Measurements from ENCODE around the gene MAST4. TPM values are rescaled to one million over a fixed set of nuclear protein-coding genes. Genes with fewer than 3 reads are reported as not detected.
A peak's percentile ranks its signal among the peaks of the same experiment; 100 is the strongest.

Gene MAST4
- polyA plus RNA-seq, 2 of the 4 experiments (the other 2 are of a cell fraction) = 1.2 to 5.8 TPM

DNA sequence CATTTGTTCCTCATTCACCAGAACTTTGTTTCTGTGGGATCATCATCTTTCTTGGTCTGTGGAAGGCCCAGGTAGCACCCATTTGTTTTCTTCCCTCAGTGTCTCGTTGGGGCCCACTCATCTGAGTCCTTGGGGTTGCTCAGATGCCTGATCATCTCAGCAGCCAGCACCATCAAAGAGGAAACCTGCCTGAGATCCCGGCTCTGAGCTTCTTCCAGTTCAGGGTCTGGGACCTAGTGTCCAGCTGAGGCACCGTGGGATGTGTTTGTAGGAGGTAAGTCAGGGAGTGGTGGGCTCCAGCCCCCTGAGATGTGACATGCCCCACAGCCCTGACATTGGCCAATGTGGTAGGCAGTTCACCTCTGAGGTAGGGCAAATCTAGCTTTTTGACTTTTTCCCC, 609.8 kb downstream of the MAST4 start:
- Histone ChIP-seq H3K4me2 (peak overlapping the region; percentile 38), H3K27ac (peak overlapping the region; percentile 56 to 72), H3K9me3 (peaks cover 3% of the 10 kb centered on the region; the same call in 1 of the 3 replicates), H3K4me3 (no peak overlapping the region), H3K4me1 (peaks cover 33% of the 10 kb centered on the region)
- DNase-seq (ENCODE audit: low read depth in 1 of 2, low spot score in 1 of 2) (no peak), FAIRE-seq (no peak), ATAC-seq (no peak)
- WGBS (ENCODE audit: missing lambda C conversion rate) = 80% methylated on average over 3 of the region's 3 CpGs
- TF ChIP-seq ZNF302 (CRISPR knock-in tag; IDR thresholded peaks at IDR 0.05) (no peak), EHF (CRISPR knock-in tag; IDR thresholded peaks at IDR 0.05) (no peak), EP300 (IDR thresholded peaks at IDR 0.05) (no peak), MAFK (IDR thresholded peaks at IDR 0.05; ENCODE audit: partially characterized antibody) (no peak), ESRRA (IDR thresholded peaks at IDR 0.05; ENCODE audit: borderline replicate concordance, low read length) (no peak), RCOR1 (IDR thresholded peaks at IDR 0.05; ENCODE audit: low read depth, low read length) (no peak)
- TF ChIP-seq, protein P1, sequence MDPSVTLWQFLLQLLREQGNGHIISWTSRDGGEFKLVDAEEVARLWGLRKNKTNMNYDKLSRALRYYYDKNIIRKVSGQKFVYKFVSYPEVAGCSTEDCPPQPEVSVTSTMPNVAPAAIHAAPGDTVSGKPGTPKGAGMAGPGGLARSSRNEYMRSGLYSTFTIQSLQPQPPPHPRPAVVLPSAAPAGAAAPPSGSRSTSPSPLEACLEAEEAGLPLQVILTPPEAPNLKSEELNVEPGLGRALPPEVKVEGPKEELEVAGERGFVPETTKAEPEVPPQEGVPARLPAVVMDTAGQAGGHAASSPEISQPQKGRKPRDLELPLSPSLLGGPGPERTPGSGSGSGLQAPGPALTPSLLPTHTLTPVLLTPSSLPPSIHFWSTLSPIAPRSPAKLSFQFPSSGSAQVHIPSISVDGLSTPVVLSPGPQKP (IDR thresholded peaks at IDR 0.05; ENCODE audit: low read depth, low read length) = no peak
- TF ChIP-seq, protein P2, sequence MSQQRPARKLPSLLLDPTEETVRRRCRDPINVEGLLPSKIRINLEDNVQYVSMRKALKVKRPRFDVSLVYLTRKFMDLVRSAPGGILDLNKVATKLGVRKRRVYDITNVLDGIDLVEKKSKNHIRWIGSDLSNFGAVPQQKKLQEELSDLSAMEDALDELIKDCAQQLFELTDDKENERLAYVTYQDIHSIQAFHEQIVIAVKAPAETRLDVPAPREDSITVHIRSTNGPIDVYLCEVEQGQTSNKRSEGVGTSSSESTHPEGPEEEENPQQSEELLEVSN (IDR thresholded peaks at IDR 0.05; ENCODE audit: borderline replicate concordance, low read depth) = no peak
- POLR2A ChIA-PET = no interaction called here
- CTCF ChIA-PET = interaction anchor here (0.6 to 11.7 kb wide), 7 partner anchors 12 to 898 kb away, joined by 3 to 190 read pairs (median 9); no protein-coding TSS in a partner anchor

DNA sequence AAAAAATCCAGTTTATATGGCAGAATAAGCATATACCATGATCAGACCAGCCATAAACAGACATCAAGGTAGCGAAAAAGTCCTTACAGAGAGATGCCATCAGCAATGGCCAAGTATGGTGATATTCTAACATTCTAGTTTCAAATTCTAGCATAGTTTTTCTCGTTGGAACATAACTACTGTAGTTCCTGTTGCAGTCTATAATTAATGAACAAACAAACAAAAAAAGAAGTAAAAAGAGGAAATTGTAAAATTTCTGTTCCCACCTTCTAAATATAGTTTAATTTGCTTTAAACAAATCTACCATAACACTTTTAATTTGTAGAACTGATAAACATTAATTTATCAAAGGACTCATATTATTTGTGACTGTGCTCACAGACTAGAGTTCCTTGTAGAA, 610.3 kb downstream of the MAST4 start:
- peaks cover 33% of the 10 kb centered on the region for H3K4me1 ChIP-seq
- 57% methylated on average over 2 of the region's 2 CpGs for WGBS (ENCODE audit: missing lambda C conversion rate)
- no peaks in the 10 kb centered on the region for H3K9me3 ChIP-seq
- DNase-seq (ENCODE audit: low read depth in 1 of 2, low spot score in 1 of 2) (no peak), ATAC-seq (no peak), FAIRE-seq (no peak)
- ChIA-PET CTCF (interaction anchor here (0.6 to 11.7 kb wide), 9 partner anchors 11 to 1046 kb away, joined by 3 to 190 read pairs (median 6); no protein-coding TSS in a partner anchor), POLR2A (interaction anchor here (0.7 to 1.5 kb wide), 3 partner anchors 37 to 1009 kb away, joined by 3 to 8 read pairs (median 4); partner anchors contain the start of gene PIK3R1)
- peak overlapping the region; percentile 38 for H3K4me2 ChIP-seq
- TF ChIP-seq, protein P3, sequence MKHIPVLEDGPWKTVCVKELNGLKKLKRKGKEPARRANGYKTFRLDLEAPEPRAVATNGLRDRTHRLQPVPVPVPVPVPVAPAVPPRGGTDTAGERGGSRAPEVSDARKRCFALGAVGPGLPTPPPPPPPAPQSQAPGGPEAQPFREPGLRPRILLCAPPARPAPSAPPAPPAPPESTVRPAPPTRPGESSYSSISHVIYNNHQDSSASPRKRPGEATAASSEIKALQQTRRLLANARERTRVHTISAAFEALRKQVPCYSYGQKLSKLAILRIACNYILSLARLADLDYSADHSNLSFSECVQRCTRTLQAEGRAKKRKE (CRISPR knock-in tag; IDR thresholded peaks at IDR 0.05; ENCODE audit: low read depth) = no peak
- TF ChIP-seq CHD2 (IDR thresholded peaks at IDR 0.05; ENCODE audit: low read length, partially characterized antibody) (no peak), CBX8 (IDR thresholded peaks at IDR 0.05) (no peak), EP300 (IDR thresholded peaks at IDR 0.05) (no peak), ESRRA (IDR thresholded peaks at IDR 0.05; ENCODE audit: borderline replicate concordance, low read length) (no peak), MYC (IDR thresholded peaks at IDR 0.05; ENCODE audit: borderline replicate concordance, low read length) (no peak), CEBPB (IDR thresholded peaks at IDR 0.05) (no peak), POLR2AphosphoS2 (conservative IDR thresholded peaks at IDR 0.05; ENCODE audit: low read length) (no peak), ZC3H11A (IDR thresholded peaks at IDR 0.05) (no peak), FOSL2 (IDR thresholded peaks at IDR 0.05) (no peak), FOSL2 (CRISPR knock-in tag; IDR thresholded peaks at IDR 0.05) (no peak), RARB (CRISPR knock-in tag; IDR thresholded peaks at IDR 0.05) (no peak), SMC3 (IDR thresholded peaks at IDR 0.05) (no peak), MAZ (IDR thresholded peaks at IDR 0.05; ENCODE audit: borderline replicate concordance, low read depth, low read length) (no peak), TP53 (CRISPR knock-in tag; IDR thresholded peaks at IDR 0.05) (no peak), RAD21 (conservative IDR thresholded peaks at IDR 0.05 in 1 of 2, IDR thresholded peaks at IDR 0.05 in 1 of 2) (no peak), PHF8 (IDR thresholded peaks at IDR 0.05; ENCODE audit: borderline replicate concordance, low read depth) (no peak)
- TF ChIP-seq, protein P4, sequence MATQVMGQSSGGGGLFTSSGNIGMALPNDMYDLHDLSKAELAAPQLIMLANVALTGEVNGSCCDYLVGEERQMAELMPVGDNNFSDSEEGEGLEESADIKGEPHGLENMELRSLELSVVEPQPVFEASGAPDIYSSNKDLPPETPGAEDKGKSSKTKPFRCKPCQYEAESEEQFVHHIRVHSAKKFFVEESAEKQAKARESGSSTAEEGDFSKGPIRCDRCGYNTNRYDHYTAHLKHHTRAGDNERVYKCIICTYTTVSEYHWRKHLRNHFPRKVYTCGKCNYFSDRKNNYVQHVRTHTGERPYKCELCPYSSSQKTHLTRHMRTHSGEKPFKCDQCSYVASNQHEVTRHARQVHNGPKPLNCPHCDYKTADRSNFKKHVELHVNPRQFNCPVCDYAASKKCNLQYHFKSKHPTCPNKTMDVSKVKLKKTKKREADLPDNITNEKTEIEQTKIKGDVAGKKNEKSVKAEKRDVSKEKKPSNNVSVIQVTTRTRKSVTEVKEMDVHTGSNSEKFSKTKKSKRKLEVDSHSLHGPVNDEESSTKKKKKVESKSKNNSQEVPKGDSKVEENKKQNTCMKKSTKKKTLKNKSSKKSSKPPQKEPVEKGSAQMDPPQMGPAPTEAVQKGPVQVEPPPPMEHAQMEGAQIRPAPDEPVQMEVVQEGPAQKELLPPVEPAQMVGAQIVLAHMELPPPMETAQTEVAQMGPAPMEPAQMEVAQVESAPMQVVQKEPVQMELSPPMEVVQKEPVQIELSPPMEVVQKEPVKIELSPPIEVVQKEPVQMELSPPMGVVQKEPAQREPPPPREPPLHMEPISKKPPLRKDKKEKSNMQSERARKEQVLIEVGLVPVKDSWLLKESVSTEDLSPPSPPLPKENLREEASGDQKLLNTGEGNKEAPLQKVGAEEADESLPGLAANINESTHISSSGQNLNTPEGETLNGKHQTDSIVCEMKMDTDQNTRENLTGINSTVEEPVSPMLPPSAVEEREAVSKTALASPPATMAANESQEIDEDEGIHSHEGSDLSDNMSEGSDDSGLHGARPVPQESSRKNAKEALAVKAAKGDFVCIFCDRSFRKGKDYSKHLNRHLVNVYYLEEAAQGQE (IDR thresholded peaks at IDR 0.05) = no peak
- H3K27ac ChIP-seq = peak overlapping the region; percentile 56 to 72
- no peak overlapping the region for H3K4me3 ChIP-seq

Data from A549 (cell line).